Measurements from ENCODE around the gene CADM1.

Gene CADM1

GRCh38 chr11:115515647-115516395 is 11.6 kb upstream of the CADM1 start:
- DNase-seq = no peak

GRCh38 chr11:115506954-115507675 is 2.9 kb upstream of the CADM1 start:
- DNase-seq = no peak

GRCh38 chr11:115505175-115505574 is 960 bp upstream of the CADM1 start:
- DNase-seq = no peak

- peak; percentile 57 for DNase-seq
Observed at GRCh38 chr11:115503886-115504275, 334 bp downstream of the CADM1 start.

- peak; percentile 59 for DNase-seq
Observed at GRCh38 chr11:115503083-115503885, 931 bp downstream of the CADM1 start.

- DNase-seq = peak; percentile 47
Observed at GRCh38 chr11:115502636-115503082, 1.6 kb downstream of the CADM1 start.

- DNase-seq = peak; percentile 66
Observed at GRCh38 chr11:115501893-115502589, 2.2 kb downstream of the CADM1 start.

GRCh38 chr11:115501502-115501892 is 2.7 kb downstream of the CADM1 start:
- no peak for DNase-seq

- peak; percentile 82 for DNase-seq
Observed at GRCh38 chr11:115500547-115501501, 3.4 kb downstream of the CADM1 start.

- no peak for DNase-seq
Observed at GRCh38 chr11:115499891-115500290, 4.3 kb downstream of the CADM1 start.

GRCh38 chr11:115499241-115499799 is 4.9 kb downstream of the CADM1 start:
- no peak for DNase-seq

GRCh38 chr11:115498354-115498753 is 5.9 kb downstream of the CADM1 start:
- DNase-seq = peak; percentile 91

- DNase-seq = no peak
Observed at GRCh38 chr11:115497303-115497702, 6.9 kb downstream of the CADM1 start.

GRCh38 chr11:115496892-115497291 is 7.3 kb downstream of the CADM1 start:
- no peak for DNase-seq

- DNase-seq = no peak
Observed at GRCh38 chr11:115493905-115494304, 10.3 kb downstream of the CADM1 start.

- no peak for DNase-seq
Observed at GRCh38 chr11:115493488-115493887, 10.7 kb downstream of the CADM1 start.

GRCh38 chr11:115489466-115489865 is 14.7 kb downstream of the CADM1 start:
- no peak for DNase-seq

- no peak for DNase-seq
Observed at GRCh38 chr11:115488945-115489344, 15.3 kb downstream of the CADM1 start.

- DNase-seq = no peak
Observed at GRCh38 chr11:115481528-115481927, 22.7 kb downstream of the CADM1 start.

GRCh38 chr11:115480611-115481010 is 23.6 kb downstream of the CADM1 start:
- no peak for DNase-seq

GRCh38 chr11:115477410-115477809 is 26.8 kb downstream of the CADM1 start:
- peak; percentile 23 for DNase-seq
